Lung (tissue), 12 donors: ENCODE data around the gene GRIA2. TPM values are rescaled to one million over a fixed set of nuclear protein-coding genes. Genes with fewer than 3 reads are reported as not detected.

Source experiments
- ATAC-seq: fragments of 200-7000 bp; cut with Tn5 transposase; one replicate; pipeline ENCODE4 v1.9.1; 2020; ENCODE audit warnings: moderate number of reproducible peaks; ENCODE audit not compliant: insufficient read depth, low FRiP score
- DNase-seq, 3 donors: peaks; one replicate each; pipeline ENCODE4 v3.0.0-alpha.2; 2013 to 2017
- H3K27ac ChIP-seq, 2 donors: one replicate each; pipeline ENCODE4 v1.5.1; 2013; ENCODE audit warnings: mild to moderate bottlenecking in 2 of 2, moderate library complexity in 2 of 2, control low read depth in 1 of 2, inconsistent platforms in 1 of 2, low read depth in 1 of 2, low read length in 1 of 2
- H3K27me3 ChIP-seq, 3 donors: one replicate each; pipeline ENCODE4 v1.5.1; 2013; ENCODE audit warnings: low read length in 2 of 3; ENCODE audit not compliant: control insufficient read depth in 3 of 3, insufficient read depth in 3 of 3
- H3K36me3 ChIP-seq, 4 donors: one replicate each; pipeline ENCODE4 v1.5.1; 2013; ENCODE audit warnings: low read length in 4 of 4, mild to moderate bottlenecking in 1 of 4, moderate library complexity in 1 of 4; ENCODE audit not compliant: control insufficient read depth in 4 of 4, insufficient read depth in 4 of 4
- H3K4me1 ChIP-seq, 5 donors: one replicate each; pipeline ENCODE4 v1.5.1; 2013; ENCODE audit warnings: low read length in 5 of 5, mild to moderate bottlenecking in 2 of 5, moderate library complexity in 1 of 5; ENCODE audit not compliant: control insufficient read depth in 5 of 5, insufficient read depth in 5 of 5
- H3K4me3 ChIP-seq: one replicate; pipeline ENCODE4 v1.5.1; 2013; ENCODE audit warnings: mild to moderate bottlenecking, control low read depth, moderate library complexity
- H3K9ac ChIP-seq, 2 donors: one replicate each; pipeline ENCODE4 v1.5.1; 2013; ENCODE audit warnings: low read length in 2 of 2, control low read depth in 1 of 2; ENCODE audit not compliant: insufficient read depth in 1 of 2
- H3K9me3 ChIP-seq, 4 donors: one replicate each; pipeline ENCODE4 v1.5.1; 2013; ENCODE audit warnings: low read length in 3 of 4, mild to moderate bottlenecking in 1 of 4, moderate library complexity in 1 of 4; ENCODE audit not compliant: control insufficient read depth in 4 of 4, insufficient read depth in 3 of 4
- CTCF ChIP-seq: IDR thresholded peaks from 2 replicates; pipeline ENCODE4 v1.5.1; 2012; ENCODE audit warnings: mild to moderate bottlenecking; ENCODE audit errors: control extremely low read depth, extremely low read depth
- WGBS, 2 donors: extraction: QIAGEN DNeasy Blood & Tissue Kit; methylation state at CpG; one replicate each; pipeline ENCODE4 v1.1.7; 2013; 5-methylcytosine and 5-hydroxymethylcytosine counted together
- polyA plus RNA-seq, 2 donors: library from polyadenylated mRNA; stranded (reverse); fragments of 200-250 nt; gene quantifications; one replicate each; pipeline ENCODE4 v1.2.1, GENCODE V29; 2013
- total RNA-seq, 2 donors: library from RNA; depleted of rRNA in 1 of 2; stranded (reverse); fragments of >200 nt in 1 of 2; gene quantifications; one replicate each; pipeline ENCODE4 v1.2.1, GENCODE V29; 2014 to 2021
- donor health status: control.
- donor health status: control.
- donor health status: Bipolar disorder and iron deficiency.
- donor health status: healthy.
- donor health status: DM: yes; HTN: yes; CAD: no.

The GRIA2 gene
- total and polyA plus RNA-seq, 4 donors = 0.02 to 5.6 (median 0.03) TPM; not detected in 1

DNA sequence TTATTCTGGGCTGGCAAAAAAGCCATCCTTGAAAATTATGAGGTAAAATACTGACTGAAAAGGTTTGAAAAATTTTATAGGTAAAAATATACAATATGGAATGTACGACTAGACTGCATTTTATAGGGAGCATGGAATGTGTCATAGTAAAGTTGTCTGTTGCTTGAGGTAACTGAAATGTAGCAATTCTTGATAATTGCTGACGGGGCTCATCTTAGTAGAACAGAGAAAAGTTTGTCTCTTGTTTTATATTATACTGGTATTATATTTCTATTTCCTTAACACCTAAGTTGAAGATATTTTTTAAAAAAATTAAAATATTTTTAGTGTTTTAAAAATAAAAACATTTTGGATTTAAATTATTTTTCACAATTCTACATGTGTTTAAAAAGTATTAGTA lies 11.0 kb downstream of the GRIA2 start:
- no peaks in the 10 kb centered on the region for H3K27me3 ChIP-seq
- ATAC-seq (no peak), DNase-seq (no peak)
- H3K4me1 ChIP-seq = no peaks in the 10 kb centered on the region
- no peak overlapping the region for H3K9ac ChIP-seq
- H3K9me3 ChIP-seq = no peaks in the 10 kb centered on the region
- no peaks in the 10 kb centered on the region for H3K36me3 ChIP-seq
- 86 to 94% methylated on average over 2 of the region's 2 CpGs for WGBS, 2 donors
- TF ChIP-seq CTCF = no peak
- no peak overlapping the region for H3K4me3 ChIP-seq
- no peak overlapping the region for H3K27ac ChIP-seq

DNA sequence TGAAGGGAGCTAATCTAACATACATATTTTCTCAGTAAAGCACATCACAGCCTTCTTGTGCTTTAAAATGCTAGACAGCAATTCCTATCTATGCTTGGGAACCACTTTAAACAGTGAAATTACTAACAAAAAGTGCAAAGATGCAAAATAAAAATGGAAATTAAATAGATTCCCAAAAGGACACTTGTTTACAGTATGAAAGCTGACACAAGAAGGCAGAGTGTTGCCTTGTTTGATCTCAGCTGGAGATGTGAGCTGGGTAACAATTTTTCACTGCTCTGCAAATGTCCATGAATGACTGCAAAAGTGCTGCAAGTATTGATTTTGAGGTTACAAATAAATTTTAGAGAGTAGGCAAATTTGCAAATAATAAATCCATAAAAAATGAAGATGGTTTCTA lies 22.3 kb downstream of the GRIA2 start:
- no peak overlapping the region for H3K9ac ChIP-seq
- H3K4me3 ChIP-seq = no peak overlapping the region
- H3K27me3 ChIP-seq = no peaks in the 10 kb centered on the region
- no peaks in the 10 kb centered on the region for H3K9me3 ChIP-seq
- no peak for TF ChIP-seq CTCF
- DNase-seq = no peak
- no peak overlapping the region for H3K27ac ChIP-seq
- no peaks in the 10 kb centered on the region for H3K4me1 ChIP-seq
- no peak for ATAC-seq
- no peaks in the 10 kb centered on the region for H3K36me3 ChIP-seq

DNA sequence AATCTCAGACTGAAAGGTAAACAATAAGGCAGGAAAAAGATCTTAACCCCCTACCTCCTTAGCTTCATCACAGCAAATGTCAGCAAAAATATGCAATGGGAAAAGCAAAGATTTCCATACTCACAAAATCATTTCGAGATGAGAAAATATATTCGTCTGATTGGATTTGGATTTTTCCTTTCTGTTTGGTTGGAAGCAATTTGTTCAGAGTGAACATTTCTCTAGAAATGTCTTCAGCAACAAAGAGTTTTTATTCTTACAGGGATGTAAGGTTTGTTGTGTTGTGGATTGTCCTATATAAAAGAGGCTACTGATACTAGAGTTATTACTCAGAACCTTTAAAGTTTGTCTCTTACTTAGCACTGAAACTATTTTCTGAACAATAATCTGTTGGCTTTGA lies 23.8 kb downstream of the GRIA2 start:
- Histone ChIP-seq H3K27me3 (no peaks in the 10 kb centered on the region), H3K36me3 (no peaks in the 10 kb centered on the region), H3K9me3 (no peaks in the 10 kb centered on the region), H3K4me3 (no peak overlapping the region), H3K27ac (no peak overlapping the region), H3K9ac (no peak overlapping the region), H3K4me1 (no peaks in the 10 kb centered on the region)
- DNase-seq (no peak), ATAC-seq (no peak)
- WGBS, 2 donors = 78 to 85% methylated on average over 2 of the region's 2 CpGs
- TF ChIP-seq CTCF = no peak

- Histone ChIP-seq H3K4me1 (no peaks in the 10 kb centered on the region), H3K27ac (no peak overlapping the region), H3K9me3 (no peaks in the 10 kb centered on the region), H3K27me3 (no peaks in the 10 kb centered on the region), H3K9ac (no peak overlapping the region), H3K4me3 (no peak overlapping the region), H3K36me3 (no peaks in the 10 kb centered on the region)
- no peak for TF ChIP-seq CTCF
- DNase-seq (no peak), ATAC-seq (no peak)
These were observed 24.8 kb downstream of the GRIA2 start for GRCh38 chr4:157245351-157245750.
